A673 (cell line): ENCODE results near the gene ZNF518B. TPM values are rescaled to one million over a fixed set of nuclear protein-coding genes. Genes with fewer than 3 reads are reported as not detected.

ENCODE experiments used
- BruUV-seq: library from RNA; stranded (reverse); fragments of 400-500 nt; replicated peaks from 2 replicates; lab custom pipeline; 2021; lab: Mats Ljungman, UMichigan
- CTCF ChIA-PET: fragments of 300-600 bp; sonication (Branson Sonifier 250); formaldehyde crosslinking; loops from one replicate; lab custom pipeline; 2022; ENCODE audit warnings: antibody characterized with exemption; lab: Charles Lee
- POLR2A ChIA-PET: fragments of 300-600 bp; sonication (Branson Sonifier 250); formaldehyde crosslinking; loops from one replicate; lab custom pipeline; 2022; ENCODE audit warnings: antibody characterized with exemption; ENCODE audit not compliant: low non-redundant PET; lab: Charles Lee
- DNase-seq: peaks from one replicate; pipeline ENCODE4 v3.0.0-alpha.2; 2015; ENCODE audit warnings: low spot score
- H3K27ac ChIP-seq: fragments of 200-600 bp; sonication (generic); 2 replicates; pipeline ENCODE4 v1.5.1; 2016; ENCODE audit warnings: mixed run types, low read depth, mild to moderate bottlenecking, mixed read lengths, antibody characterized with exemption, low read length; ENCODE audit not compliant: poor library complexity, severe bottlenecking
- H3K27me3 ChIP-seq: fragments of 200-600 bp; sonication (generic); replicated peaks from 2 replicates; pipeline ENCODE4 v1.6.1; 2017; ENCODE audit warnings: mixed run types, low read depth, mild to moderate bottlenecking, mixed read lengths, antibody characterized with exemption, low read length; ENCODE audit not compliant: insufficient read depth, poor library complexity
- H3K36me3 ChIP-seq: fragments of 200-600 bp; sonication (generic); 2 replicates; pipeline ENCODE4 v1.6.1; 2016; ENCODE audit warnings: mixed run types, mild to moderate bottlenecking, mixed read lengths, antibody characterized with exemption, low read length; ENCODE audit not compliant: insufficient read depth, poor library complexity, severe bottlenecking
- H3K4me1 ChIP-seq: fragments of 200-600 bp; sonication (generic); 2 replicates; pipeline ENCODE4 v1.6.1; 2017; ENCODE audit warnings: mixed run types, mild to moderate bottlenecking, mixed read lengths, antibody characterized with exemption, low read length; ENCODE audit not compliant: insufficient read depth, poor library complexity, severe bottlenecking
- H3K4me3 ChIP-seq: fragments of 200-600 bp; sonication (generic); 2 replicates; pipeline ENCODE4 v1.5.1; 2016; ENCODE audit warnings: low read depth, mixed run types, mild to moderate bottlenecking, mixed read lengths, low read length; ENCODE audit not compliant: poor library complexity, severe bottlenecking
- H3K9me3 ChIP-seq: fragments of 200-600 bp; sonication (generic); 2 replicates; pipeline ENCODE4 v1.6.1; 2016; ENCODE audit warnings: mixed run types, low read depth, mild to moderate bottlenecking, mixed read lengths, antibody characterized with exemption, low read length; ENCODE audit not compliant: poor library complexity, severe bottlenecking
- EZH2 ChIP-seq: fragments of 200-600 bp; sonication (generic); IDR thresholded peaks from 2 replicates; pipeline ENCODE4 v1.6.1; 2017; ENCODE audit warnings: borderline replicate concordance, low read depth, mild to moderate bottlenecking, mixed read lengths, antibody characterized with exemption, low read length; ENCODE audit not compliant: poor library complexity, severe bottlenecking
- intact Hi-C: fragments of 100-400 bp; cut with micrococcal nuclease; formaldehyde crosslinking; loops from one replicate; pipeline ENCODE4 v1.10.0; 2022; ENCODE audit not compliant: unreplicated experiment
- total RNA-seq: library from RNA; stranded (reverse); gene quantifications from 2 replicates; pipeline ENCODE4 v1.2.3, GENCODE V29; 2021
- TF ChIP-seq, protein P1 (sequence below): fragments of 300-800, 200-600 bp; sonication (generic); conservative IDR thresholded peaks from 2 replicates; pipeline ENCODE4 v1.5.1; 2017; ENCODE audit warnings: low read depth, mild to moderate bottlenecking, antibody characterized with exemption, low read length, moderate library complexity, mixed read lengths

ZNF518B gene
- total RNA-seq, 1 experiment from 2014 or later, result not detected

DNA sequence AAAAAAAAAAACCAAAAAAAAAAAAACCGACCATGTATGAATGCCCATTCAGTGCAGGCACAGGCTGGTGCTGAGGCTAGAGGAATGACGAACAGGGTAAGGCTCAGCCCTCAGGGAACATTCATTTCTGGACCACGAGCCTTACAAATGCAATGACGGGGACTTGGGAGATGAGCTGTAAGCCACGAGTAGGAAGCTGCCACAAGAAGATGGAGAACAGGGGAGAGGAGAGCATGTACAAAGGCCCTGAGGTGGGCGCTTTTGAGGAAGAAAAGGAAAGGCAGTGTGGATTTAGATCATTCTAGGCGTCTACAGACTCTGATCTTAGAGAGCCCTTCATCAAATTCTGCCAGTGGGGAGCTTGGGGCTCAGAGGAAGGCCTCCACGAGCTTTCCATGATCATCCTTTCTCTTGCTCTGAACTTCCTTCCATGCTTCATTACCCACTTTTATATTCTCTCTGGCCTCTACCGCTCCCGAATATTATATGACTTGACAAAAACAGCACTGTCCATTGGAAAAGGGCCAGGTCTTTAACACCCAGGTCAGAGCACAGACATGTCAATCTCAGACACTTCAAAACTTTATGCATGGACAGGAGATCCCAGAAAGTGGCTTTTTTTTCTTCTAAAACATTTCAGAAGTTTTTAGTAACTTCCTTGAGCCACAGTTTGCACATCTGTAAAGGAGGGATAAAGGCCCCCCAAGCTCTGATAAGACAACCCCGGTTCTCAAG lies 3.3 kb upstream of the ZNF518B start:
- H3K27me3 ChIP-seq, result no peaks in the 10 kb centered on the region
- no TSS peak for BruUV-seq
- intact Hi-C loops, result no loop called here
- no peak overlapping the region for H3K27ac ChIP-seq
- DNase-seq, result no peak
- no peaks in the 10 kb centered on the region for H3K4me1 ChIP-seq
- peaks cover 8% of the 10 kb centered on the region for H3K9me3 ChIP-seq
- no peaks in the 10 kb centered on the region for H3K36me3 ChIP-seq
- TF ChIP-seq EZH2, result no peak
- TF ChIP-seq, protein P1, sequence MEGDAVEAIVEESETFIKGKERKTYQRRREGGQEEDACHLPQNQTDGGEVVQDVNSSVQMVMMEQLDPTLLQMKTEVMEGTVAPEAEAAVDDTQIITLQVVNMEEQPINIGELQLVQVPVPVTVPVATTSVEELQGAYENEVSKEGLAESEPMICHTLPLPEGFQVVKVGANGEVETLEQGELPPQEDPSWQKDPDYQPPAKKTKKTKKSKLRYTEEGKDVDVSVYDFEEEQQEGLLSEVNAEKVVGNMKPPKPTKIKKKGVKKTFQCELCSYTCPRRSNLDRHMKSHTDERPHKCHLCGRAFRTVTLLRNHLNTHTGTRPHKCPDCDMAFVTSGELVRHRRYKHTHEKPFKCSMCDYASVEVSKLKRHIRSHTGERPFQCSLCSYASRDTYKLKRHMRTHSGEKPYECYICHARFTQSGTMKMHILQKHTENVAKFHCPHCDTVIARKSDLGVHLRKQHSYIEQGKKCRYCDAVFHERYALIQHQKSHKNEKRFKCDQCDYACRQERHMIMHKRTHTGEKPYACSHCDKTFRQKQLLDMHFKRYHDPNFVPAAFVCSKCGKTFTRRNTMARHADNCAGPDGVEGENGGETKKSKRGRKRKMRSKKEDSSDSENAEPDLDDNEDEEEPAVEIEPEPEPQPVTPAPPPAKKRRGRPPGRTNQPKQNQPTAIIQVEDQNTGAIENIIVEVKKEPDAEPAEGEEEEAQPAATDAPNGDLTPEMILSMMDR, result no peak
- CTCF ChIA-PET, result interaction anchor here (0.8 kb wide), 1 partner anchor 77 kb away, joined by 3 read pairs; no protein-coding TSS in a partner anchor
- no peak overlapping the region for H3K4me3 ChIP-seq
- POLR2A ChIA-PET, result interaction anchor here (0.7 kb wide), 1 partner anchor 51 kb away, joined by 3 read pairs; no protein-coding TSS in a partner anchor

DNA sequence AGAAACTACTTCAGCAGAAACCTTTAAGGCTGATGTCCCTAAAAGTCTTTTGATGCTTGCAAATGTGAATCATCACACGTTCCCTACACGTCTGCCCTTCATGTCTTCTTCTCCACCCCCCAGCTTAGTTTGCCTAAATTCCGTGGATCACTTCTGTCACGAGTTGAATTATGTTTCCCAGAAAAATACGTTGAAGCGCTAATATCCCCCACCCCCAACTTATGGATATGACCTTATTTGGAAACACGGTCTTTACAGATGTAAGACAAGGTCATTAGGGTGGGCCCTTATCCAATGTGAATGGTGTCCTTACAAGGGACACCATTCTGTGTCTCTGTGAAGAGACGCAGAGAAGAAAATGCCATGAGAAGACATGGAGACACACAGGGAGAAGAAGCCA lies 2.1 kb upstream of the ZNF518B start:
- intact Hi-C loops, result no loop called here
- H3K4me3 ChIP-seq, result no peak overlapping the region
- TF ChIP-seq, protein P1, result no peak
- TF ChIP-seq EZH2, result no peak
- DNase-seq, result no peak
- BruUV-seq, result no TSS peak
- no peaks in the 10 kb centered on the region for H3K4me1 ChIP-seq
- H3K36me3 ChIP-seq, result no peaks in the 10 kb centered on the region
- H3K9me3 ChIP-seq, result peaks cover 8% of the 10 kb centered on the region
- no peaks in the 10 kb centered on the region for H3K27me3 ChIP-seq
- POLR2A ChIA-PET, result no interaction called here
- H3K27ac ChIP-seq, result no peak overlapping the region
- CTCF ChIA-PET, result no interaction called here

DNA sequence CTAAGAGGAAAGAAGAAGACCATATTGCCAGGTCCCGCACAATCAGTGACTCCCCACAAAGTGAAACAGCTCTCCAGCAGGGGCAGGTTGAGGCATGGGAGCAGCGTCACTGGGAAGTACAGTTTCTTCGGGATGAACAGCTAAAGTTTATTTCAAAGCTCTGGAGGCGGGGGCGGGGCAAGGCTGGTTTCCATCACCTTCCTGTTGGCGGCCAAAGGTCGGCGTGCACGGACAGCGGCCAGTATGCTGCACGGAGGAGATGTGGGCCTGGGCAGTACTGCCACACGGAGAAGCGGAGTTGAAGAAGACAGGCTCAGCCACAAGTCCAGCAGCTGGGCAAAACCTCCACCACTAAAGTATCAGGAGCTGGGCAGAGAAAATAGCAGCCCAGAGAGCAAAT lies 951 bp upstream of the ZNF518B start:
- no peaks in the 10 kb centered on the region for H3K27me3 ChIP-seq
- ChIA-PET POLR2A (interaction anchor here (0.6 kb wide), 1 partner anchor 115 kb away, joined by 4 read pairs; no protein-coding TSS in a partner anchor), CTCF (no interaction called here)
- no peaks in the 10 kb centered on the region for H3K4me1 ChIP-seq
- peaks cover 8% of the 10 kb centered on the region for H3K9me3 ChIP-seq
- TF ChIP-seq, protein P1, result no peak
- no peak for TF ChIP-seq EZH2
- H3K27ac ChIP-seq, result no peak overlapping the region
- H3K36me3 ChIP-seq, result no peaks in the 10 kb centered on the region
- no peak for DNase-seq
- no peak overlapping the region for H3K4me3 ChIP-seq
- intact Hi-C loops, result no loop called here
- no TSS peak for BruUV-seq
